NT2/D1 (cell line): ENCODE results near the gene PRCD.
"Not testable (repeated sequence)": the region's sequence is repeated elsewhere in the genome, so short reads cannot be mapped to it uniquely, and the experiment has no call there.

Experiments
- DNase-seq: peaks from one replicate; pipeline ENCODE4 v3.0.0-alpha.2; 2011; ENCODE audit warnings: low read depth, low spot score
- H3K27me3 ChIP-seq: 2 replicates; pipeline ENCODE4 v1.6.0; 2011; ENCODE audit warnings: mild to moderate bottlenecking; ENCODE audit not compliant: insufficient read length, insufficient read depth
- H3K36me3 ChIP-seq: 2 replicates; pipeline ENCODE4 v1.6.1; 2011; ENCODE audit warnings: mild to moderate bottlenecking, low read length, mixed read lengths; ENCODE audit not compliant: insufficient read depth, insufficient read length
- H3K4me1 ChIP-seq: 2 replicates; pipeline ENCODE4 v1.5.1; 2011; ENCODE audit not compliant: insufficient read depth, insufficient read length
- H3K4me3 ChIP-seq: 2 replicates; pipeline ENCODE4 v1.5.1; 2011; ENCODE audit warnings: low read depth; ENCODE audit not compliant: insufficient read length
- H3K9ac ChIP-seq: 2 replicates; pipeline ENCODE4 v1.6.0; 2011; ENCODE audit warnings: low read depth; ENCODE audit not compliant: insufficient read length
- H3K9me3 ChIP-seq: 2 replicates; pipeline ENCODE4 v1.5.1; 2011; ENCODE audit warnings: mild to moderate bottlenecking, low read length; ENCODE audit not compliant: insufficient read depth
- SUZ12 ChIP-seq: IDR thresholded peaks from 2 replicates; pipeline ENCODE4 v1.6.1; 2011; ENCODE audit not compliant: insufficient read length, insufficient read depth; ENCODE audit errors: extremely low read depth
- YY1 ChIP-seq: IDR thresholded peaks from 2 replicates; pipeline ENCODE4 v1.6.1; 2011; ENCODE audit not compliant: insufficient read length, insufficient read depth
- ZNF274 ChIP-seq: IDR thresholded peaks from 2 replicates; pipeline ENCODE4 v1.6.1; 2011; ENCODE audit warnings: mild to moderate bottlenecking, low read depth, low read length

The PRCD gene

DNA sequence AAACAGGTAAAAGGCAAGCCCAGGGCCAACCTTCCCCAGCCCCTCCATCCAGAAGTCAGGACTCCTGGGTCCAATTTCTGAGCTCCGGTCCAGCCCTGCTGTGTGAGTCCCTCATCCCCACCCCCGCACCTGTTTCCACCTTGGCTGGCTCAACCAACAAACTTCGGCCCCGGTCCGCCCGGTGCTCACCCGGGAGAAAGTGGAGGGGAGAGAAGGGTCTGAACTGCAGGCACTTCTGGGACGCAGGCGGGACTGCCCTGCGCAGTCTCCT, 39.2 kb upstream of the PRCD start:
- TF ChIP-seq YY1: no peak
- no peak for TF ChIP-seq ZNF274
- no peak for TF ChIP-seq SUZ12
- no peak for DNase-seq
- Histone ChIP-seq H3K9me3 (no peaks in the 10 kb centered on the region), H3K4me3 (peak overlapping the region; percentile 91), H3K4me1 (peaks cover 41% of the 10 kb centered on the region), H3K36me3 (peaks cover 21% of the 10 kb centered on the region), H3K27me3 (peaks cover 2% of the 10 kb centered on the region), H3K9ac (peak overlapping the region; percentile 95)

DNA sequence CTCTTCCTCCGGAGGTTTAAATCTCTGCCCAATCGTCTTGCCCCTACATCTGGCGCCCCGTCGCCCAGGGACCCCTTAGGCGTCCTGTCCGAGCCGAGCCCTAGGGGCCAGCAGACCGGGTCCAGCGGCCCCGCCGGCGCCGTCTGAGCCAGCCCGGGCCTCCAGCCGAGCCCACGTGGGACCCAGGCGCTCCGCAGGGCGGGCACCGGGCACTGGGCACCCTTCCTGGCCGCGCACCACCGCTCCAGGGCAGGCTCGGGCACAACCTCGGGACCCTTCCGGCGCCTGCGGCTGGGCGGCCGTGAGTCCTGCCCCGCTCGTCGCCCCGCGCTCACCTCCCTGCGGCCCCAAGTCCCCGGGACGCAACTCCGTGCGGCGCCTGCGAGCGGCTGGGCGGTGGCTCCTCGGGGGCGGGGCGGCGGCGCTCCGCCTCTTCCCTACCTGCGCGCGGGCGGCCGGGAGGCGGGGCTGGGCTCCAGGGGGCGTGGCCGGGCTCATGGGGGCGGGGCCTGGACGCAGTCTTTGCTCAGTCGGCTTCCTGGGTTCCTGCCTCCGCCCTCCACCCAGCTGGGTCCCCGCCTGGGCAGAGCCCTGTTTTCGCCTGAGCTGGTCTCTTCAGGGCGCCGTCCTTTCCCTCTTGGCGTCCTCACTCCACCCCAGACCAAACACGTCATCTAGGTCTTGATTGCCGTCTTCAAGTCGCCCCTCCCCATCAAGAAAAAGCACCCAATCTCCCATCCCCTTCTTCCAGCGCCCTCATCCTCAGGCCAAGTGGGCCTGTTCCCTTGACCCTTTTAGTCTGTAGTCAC, 38.6 kb upstream of the PRCD start, which contains the start of gene RHBDF2:
Gene RHBDF2 (minus strand): TSS at position 406 of the 809 bp plus-strand sequence. CDS start 19,899 bp downstream, outside the sequence.
- TF ChIP-seq YY1: no peak
- no peak for TF ChIP-seq ZNF274
- no peak for TF ChIP-seq SUZ12
- peak within 1 kb of the TSS; percentile 95 for H3K9ac ChIP-seq
- H3K9me3 ChIP-seq: no peaks in the 10 kb centered on the region
- peaks cover 2% of the 10 kb centered on the region for H3K27me3 ChIP-seq
- H3K4me3 ChIP-seq: peak within 1 kb of the TSS; percentile 91
- peaks cover 16% of the 10 kb centered on the region for H3K36me3 ChIP-seq
- H3K4me1 ChIP-seq: peaks cover 41% of the 10 kb centered on the region
- peak; percentile 42 for DNase-seq

DNA sequence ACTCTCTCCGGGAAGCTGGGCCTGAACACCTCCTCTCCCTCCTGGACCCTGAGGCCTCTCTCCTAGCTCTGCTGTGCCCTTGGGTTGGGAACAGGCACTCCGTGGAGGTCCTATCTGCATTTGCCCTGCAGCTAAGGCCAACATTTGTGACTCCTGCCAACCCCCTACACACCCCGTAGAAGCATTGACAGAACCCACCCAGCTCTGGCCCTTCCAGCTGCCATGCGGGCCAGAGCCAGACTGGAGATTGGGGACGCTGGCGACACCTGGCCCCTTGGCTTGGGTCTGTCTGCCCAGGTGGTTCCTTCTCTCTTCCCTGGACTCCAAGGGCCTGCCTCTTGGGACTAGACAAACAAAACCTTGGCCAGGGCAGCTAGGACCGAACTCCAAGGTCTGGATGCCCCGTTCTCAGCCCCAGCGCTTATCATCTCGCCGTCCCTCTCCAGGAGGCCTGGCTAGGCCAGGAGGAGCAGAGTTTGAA, 38.0 kb upstream of the PRCD start:
- H3K27me3 ChIP-seq: peaks cover 7% of the 10 kb centered on the region
- H3K4me3 ChIP-seq: peak overlapping the region; percentile 13
- peaks cover 12% of the 10 kb centered on the region for H3K36me3 ChIP-seq
- TF ChIP-seq ZNF274 (no peak), YY1 (no peak), SUZ12 (no peak)
- H3K9me3 ChIP-seq: no peaks in the 10 kb centered on the region
- H3K9ac ChIP-seq: peak overlapping the region; percentile 57
- peaks cover 46% of the 10 kb centered on the region for H3K4me1 ChIP-seq
- no peak for DNase-seq

DNA sequence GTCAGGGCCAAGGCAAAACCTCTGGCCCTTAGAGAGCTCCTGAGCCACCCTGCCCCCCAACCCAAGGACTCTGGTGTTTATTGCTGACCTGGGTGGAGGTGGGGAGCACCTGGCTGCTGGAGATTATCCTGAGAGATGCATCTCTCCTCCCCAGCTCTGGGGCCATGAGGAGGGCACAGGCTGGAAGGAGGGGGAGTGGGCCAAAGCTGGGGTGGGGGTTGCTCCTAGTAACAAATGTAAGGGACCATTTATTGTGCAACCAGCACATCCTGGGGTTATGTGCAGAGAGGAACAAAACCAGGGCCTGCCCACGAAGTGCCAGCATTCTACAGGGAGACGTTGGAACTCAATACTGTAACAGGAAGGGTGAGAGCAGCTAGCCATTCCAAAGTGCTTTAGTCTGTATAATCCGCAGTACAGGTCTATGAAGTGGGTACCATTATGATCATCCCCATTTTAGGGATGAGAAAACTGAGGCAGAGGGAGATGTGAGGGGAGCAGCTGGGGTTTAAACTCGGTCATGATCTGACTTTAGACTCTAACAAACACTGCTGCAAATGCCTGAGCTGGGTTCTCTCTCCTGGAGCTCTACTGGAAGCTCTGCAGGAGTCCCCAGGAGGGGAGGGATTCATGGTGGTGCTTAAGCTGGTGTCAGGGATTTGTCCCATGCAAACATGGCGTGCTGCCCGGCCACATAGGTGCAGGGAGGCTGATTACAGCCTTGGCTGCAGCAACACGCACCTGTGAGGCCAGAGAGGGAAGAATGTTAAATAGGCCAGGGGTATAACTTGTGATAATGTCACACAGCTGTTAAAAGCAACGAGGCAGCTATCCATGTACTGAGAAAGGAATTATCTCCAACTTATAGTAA, 37.3 kb upstream of the PRCD start:
- Histone ChIP-seq H3K4me1 (peaks cover 44% of the 10 kb centered on the region), H3K36me3 (peaks cover 5% of the 10 kb centered on the region), H3K9me3 (no peaks in the 10 kb centered on the region), H3K9ac (peak overlapping the region; percentile 57), H3K4me3 (no peak overlapping the region), H3K27me3 (peaks cover 10% of the 10 kb centered on the region)
- no peak for DNase-seq
- TF ChIP-seq ZNF274: no peak
- no peak for TF ChIP-seq YY1
- no peak for TF ChIP-seq SUZ12

DNA sequence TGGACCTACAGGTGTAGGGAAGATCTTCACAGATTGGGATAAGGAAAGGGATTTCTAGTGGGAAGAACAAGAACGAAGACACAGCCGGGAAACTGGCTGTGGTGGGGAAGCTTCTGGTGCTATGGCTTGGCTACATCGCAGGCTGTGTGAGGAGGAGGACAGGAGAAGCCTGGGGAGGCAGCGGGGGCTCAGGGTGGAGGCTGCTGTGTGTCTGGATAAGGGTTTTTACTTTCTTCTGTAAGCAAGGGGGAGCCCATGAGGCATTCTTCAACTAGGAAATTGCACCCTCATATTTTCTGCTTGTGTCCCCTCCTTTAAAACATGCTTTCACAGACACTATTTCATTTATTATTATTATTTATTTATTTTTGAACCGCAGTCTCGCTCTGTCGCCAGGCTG, 35.7 kb upstream of the PRCD start:
- TF ChIP-seq ZNF274 (no peak), YY1 (no peak), SUZ12 (no peak)
- no peak overlapping the region for H3K4me3 ChIP-seq
- peaks cover 15% of the 10 kb centered on the region for H3K27me3 ChIP-seq
- H3K9me3 ChIP-seq: no peaks in the 10 kb centered on the region
- DNase-seq: no peak
- H3K36me3 ChIP-seq: peaks cover 2% of the 10 kb centered on the region
- peaks cover 31% of the 10 kb centered on the region for H3K4me1 ChIP-seq
- no peak overlapping the region for H3K9ac ChIP-seq

DNA sequence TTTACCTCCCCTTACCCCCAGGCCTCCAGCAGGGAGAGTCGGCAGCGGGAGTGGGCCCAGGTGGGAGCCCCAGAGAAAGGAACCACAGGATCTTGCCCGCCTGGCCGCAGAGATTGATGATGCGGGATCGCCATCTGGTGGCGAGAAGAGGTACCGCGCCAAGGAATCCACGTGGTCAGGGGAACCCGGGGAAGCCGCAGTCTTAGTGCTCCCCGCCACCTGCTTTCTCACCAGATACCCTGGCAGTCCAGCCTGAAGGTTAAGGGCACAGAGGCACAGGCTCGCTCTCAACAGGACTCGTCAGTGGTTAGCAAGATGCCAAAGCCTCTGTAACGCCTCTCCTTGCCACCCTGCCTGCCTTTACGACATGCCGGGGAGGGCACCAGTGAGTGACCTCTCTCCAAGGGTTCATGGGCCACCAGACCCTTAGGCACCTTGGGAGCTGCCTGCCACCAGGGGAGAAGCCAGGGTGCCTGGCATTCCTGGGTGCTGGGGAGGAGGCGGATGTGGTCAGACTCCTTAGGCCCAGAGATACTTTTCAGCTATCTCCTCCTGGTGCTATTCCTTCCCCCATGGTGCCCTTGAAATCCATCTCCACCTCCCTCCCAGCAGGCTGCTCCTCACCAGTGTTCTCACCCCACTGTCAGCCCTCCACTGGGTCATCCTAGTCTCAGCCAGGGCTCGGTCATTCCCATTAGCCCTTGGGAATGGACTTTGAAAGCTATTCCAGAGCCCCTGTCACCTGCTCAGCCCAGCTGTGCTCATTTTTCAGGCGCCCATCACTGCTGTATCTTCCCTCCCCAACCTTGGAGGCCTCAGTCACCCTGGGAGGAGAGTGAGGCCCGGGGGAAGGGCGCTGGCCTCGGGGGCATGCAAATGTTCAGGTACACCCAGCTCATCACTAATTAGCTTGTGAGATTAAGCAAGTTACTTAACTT, 33.2 kb upstream of the PRCD start:
- no peak for TF ChIP-seq SUZ12
- TF ChIP-seq YY1: no peak
- no peak for TF ChIP-seq ZNF274
- DNase-seq: peak; percentile 55
- no peaks in the 10 kb centered on the region for H3K36me3 ChIP-seq
- no peaks in the 10 kb centered on the region for H3K9me3 ChIP-seq
- H3K4me1 ChIP-seq: peaks cover 23% of the 10 kb centered on the region
- peaks cover 13% of the 10 kb centered on the region for H3K27me3 ChIP-seq
- no peak overlapping the region for H3K4me3 ChIP-seq
- H3K9ac ChIP-seq: peak overlapping the region; percentile 65

DNA sequence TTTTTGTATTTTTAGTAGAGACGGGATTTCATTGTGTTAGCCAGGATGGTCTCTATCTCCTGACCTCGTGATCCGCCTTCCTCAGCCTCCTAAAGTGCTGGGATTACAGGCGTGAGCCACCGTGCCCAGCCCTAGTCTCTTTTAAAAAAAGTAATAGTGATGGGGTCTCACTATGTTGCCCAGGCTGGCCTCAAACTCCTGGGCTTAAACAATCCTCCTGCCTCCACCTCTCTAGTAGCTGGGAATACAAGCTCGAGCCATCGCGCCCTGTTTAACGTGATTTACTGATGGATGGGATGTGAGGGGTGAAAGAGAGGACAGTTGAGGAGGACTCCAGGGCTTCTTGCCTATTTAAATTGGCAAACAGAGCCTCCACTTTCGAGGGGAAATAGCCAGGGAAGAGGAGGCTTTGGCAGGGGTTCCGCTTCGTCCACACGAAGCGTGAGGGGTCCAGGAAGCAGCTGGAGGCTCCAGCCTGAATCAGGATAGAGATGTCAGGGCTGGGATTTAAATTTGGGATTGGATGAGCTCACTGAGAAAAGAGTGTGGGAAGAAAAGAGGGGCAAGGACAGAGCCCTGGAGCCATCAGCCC, 31.3 kb upstream of the PRCD start:
- DNase-seq, H3K4me3 ChIP-seq, H3K9me3 ChIP-seq, H3K9ac ChIP-seq, H3K36me3 ChIP-seq: not testable (repeated sequence)
- Histone ChIP-seq H3K27me3 (peaks cover 19% of the 10 kb centered on the region), H3K4me1 (peaks cover 11% of the 10 kb centered on the region)
